ENCODE results near the gene TDRD7. TPM values are rescaled to one million over a fixed set of nuclear protein-coding genes. Genes with fewer than 3 reads are reported as not detected.

Gene TDRD7
- total and polyA plus RNA-seq, 2 donors (not counting 1 experiment from before 2014, with no cell fraction given), result 11.5 to 19.7 TPM

- Histone ChIP-seq H3K27ac (ENCODE audit: low read length in 2 of 2) (no peak overlapping the region), H3K79me2 (ENCODE audit: control insufficient read depth, insufficient read depth, low read length) (no peaks in the 10 kb centered on the region), H3K4me1 (ENCODE audit: control insufficient read depth in 2 of 2, insufficient read depth in 2 of 2, low read length in 2 of 2) (no peaks in the 10 kb centered on the region), H3K4me2 (replicated peaks; ENCODE audit: low read depth, low read length, poor library complexity, severe bottlenecking) (no peak overlapping the region), H3K27me3 (replicated peaks in 1 of 4; ENCODE audit: control extremely low read depth in 1 of 4, control insufficient read depth in 3 of 4, insufficient read depth in 4 of 4, low read length in 3 of 4) (no peaks in the 10 kb centered on the region), H3K36me3 (replicated peaks in 1 of 2; ENCODE audit: control extremely low read depth in 1 of 2, control insufficient read depth in 1 of 2, extremely low read depth in 1 of 2, insufficient read depth in 2 of 2, low read length in 1 of 2) (peaks cover 4 to 46% of the 10 kb centered on the region in 2 experiments), H3K9me3 (ENCODE audit: control extremely low read depth in 1 of 3, control insufficient read depth in 2 of 3, insufficient read depth in 1 of 3, low read length in 2 of 3) (no peaks in the 10 kb centered on the region), H4K20me1 (ENCODE audit: control insufficient read depth, insufficient read depth, low read length, poor library complexity, severe bottlenecking) (no peaks in the 10 kb centered on the region), H2AFZ (ENCODE audit: insufficient read depth, low read depth, low read length, poor library complexity, severe bottlenecking) (no peak overlapping the region), H3K9ac (ENCODE audit: low read length) (no peak overlapping the region), H3K4me3 (ENCODE audit: control extremely low read depth in 1 of 5, extremely low read depth in 1 of 5, insufficient read depth in 1 of 5, low read depth in 2 of 5, low read length in 4 of 5) (no peak overlapping the region)
- no peak overlapping the region for H3K27ac Mint-ChIP-seq
- intact Hi-C loops (cut with micrococcal nuclease), result no loop called here
- no peak for TF ChIP-seq EZH2 (IDR thresholded peaks at IDR 0.05; ENCODE audit: borderline replicate concordance, insufficient read depth, low read depth, low read length, poor library complexity, severe bottlenecking)
- no peak for TF ChIP-seq CTCF (IDR thresholded peaks at IDR 0.05)
- 100% methylated on average over 1 of the region's 2 CpGs for WGBS (ENCODE audit: insufficient coverage)
- ATAC-seq (ENCODE audit: low read depth) (no peak), DNase-seq (no peak)
- no peaks in the 10 kb centered on the region for H3K27me3 Mint-ChIP-seq
- ChIA-PET CTCF (interaction anchor here (0.9 to 5.8 kb wide), 7 partner anchors 11 to 147 kb away, joined by 3 to 81 read pairs (median 4); partner anchors contain the start of genes TDRD7 and TMOD1), POLR2A (no interaction called here)
- no peak overlapping the region for H3K4me3 Mint-ChIP-seq
- no peaks in the 10 kb centered on the region for H3K9me3 Mint-ChIP-seq (ENCODE audit: insufficient read depth)
- H3K4me1 Mint-ChIP-seq, result no peaks in the 10 kb centered on the region
These were observed 58.2 kb downstream of the TDRD7 start for GRCh38 chr9:97470076-97470475.

GRCh38 chr9:97473717-97474116, 61.8 kb downstream of the TDRD7 start:
- DNase-seq (no peak), ATAC-seq (ENCODE audit: low read depth) (no peak)
- H3K4me1 ChIP-seq (ENCODE audit: control insufficient read depth in 2 of 2, insufficient read depth in 2 of 2, low read length in 2 of 2), result no peaks in the 10 kb centered on the region
- Mint-ChIP-seq H3K27ac (no peak overlapping the region), H3K9me3 (ENCODE audit: insufficient read depth) (no peaks in the 10 kb centered on the region), H3K27me3 (no peaks in the 10 kb centered on the region), H3K4me1 (no peaks in the 10 kb centered on the region), H3K4me3 (no peak overlapping the region)
- WGBS (ENCODE audit: insufficient coverage), result 95% methylated on average over 2 of the region's 3 CpGs
- H3K9me3 ChIP-seq (ENCODE audit: control extremely low read depth in 1 of 3, control insufficient read depth in 2 of 3, insufficient read depth in 1 of 3, low read length in 2 of 3), result no peaks in the 10 kb centered on the region
- H3K4me3 ChIP-seq (ENCODE audit: control extremely low read depth in 1 of 5, extremely low read depth in 1 of 5, insufficient read depth in 1 of 5, low read depth in 2 of 5, low read length in 4 of 5), result no peak overlapping the region
- no peaks in the 10 kb centered on the region for H4K20me1 ChIP-seq (ENCODE audit: control insufficient read depth, insufficient read depth, low read length, poor library complexity, severe bottlenecking)
- CTCF ChIA-PET, result interaction anchor here (0.8 to 2.3 kb wide), 3 partner anchors 22 to 142 kb away, joined by 3 to 12 read pairs (median 5); no protein-coding TSS in a partner anchor
- H3K4me2 ChIP-seq (replicated peaks; ENCODE audit: low read depth, low read length, poor library complexity, severe bottlenecking), result no peak overlapping the region
- H3K9ac ChIP-seq (ENCODE audit: low read length), result no peak overlapping the region
- intact Hi-C loops (cut with micrococcal nuclease), result no loop called here
- H3K36me3 ChIP-seq (replicated peaks in 1 of 2; ENCODE audit: control extremely low read depth in 1 of 2, control insufficient read depth in 1 of 2, extremely low read depth in 1 of 2, insufficient read depth in 2 of 2, low read length in 1 of 2), result peaks cover 4 to 32% of the 10 kb centered on the region in 2 experiments
- H3K79me2 ChIP-seq (ENCODE audit: control insufficient read depth, insufficient read depth, low read length), result no peaks in the 10 kb centered on the region
- H3K27me3 ChIP-seq (replicated peaks in 1 of 4; ENCODE audit: control extremely low read depth in 1 of 4, control insufficient read depth in 3 of 4, insufficient read depth in 4 of 4, low read length in 3 of 4), result no peaks in the 10 kb centered on the region
- no peak for TF ChIP-seq EZH2 (IDR thresholded peaks at IDR 0.05; ENCODE audit: borderline replicate concordance, insufficient read depth, low read depth, low read length, poor library complexity, severe bottlenecking)
- TF ChIP-seq CTCF (IDR thresholded peaks at IDR 0.05), result no peak
- H2AFZ ChIP-seq (ENCODE audit: insufficient read depth, low read depth, low read length, poor library complexity, severe bottlenecking), result no peak overlapping the region
- POLR2A ChIA-PET, result no interaction called here
- no peak overlapping the region for H3K27ac ChIP-seq (ENCODE audit: low read length in 2 of 2)

Measured in B cell (primary cell).